Neural cell (in vitro differentiated cells): Measurements from ENCODE around the gene GPATCH4.

Source experiments
- CTCF ChIP-seq: fragments of 450-650 bp; IDR thresholded peaks from 2 replicates; pipeline ENCODE4 v1.5.1; 2014; ENCODE audit warnings: antibody characterized with exemption, mild to moderate bottlenecking, moderate library complexity; ENCODE audit not compliant: poor library complexity, severe bottlenecking
- EP300 ChIP-seq: fragments of 450-650 bp; conservative IDR thresholded peaks from 2 replicates; pipeline ENCODE4 v1.6.1; 2014; ENCODE audit warnings: antibody characterized with exemption, mild to moderate bottlenecking, moderate library complexity; ENCODE audit not compliant: poor library complexity, severe bottlenecking
- EZH2 ChIP-seq: fragments of 200-600, 300-800 bp; shearing (Covaris generic), sonication (generic); IDR thresholded peaks from 2 replicates; pipeline ENCODE4 v1.6.1; 2014; ENCODE audit warnings: antibody characterized with exemption, low read length, borderline replicate concordance, mild to moderate bottlenecking; ENCODE audit not compliant: insufficient read depth, poor library complexity, severe bottlenecking
- POLR2AphosphoS5 ChIP-seq: IDR thresholded peaks from 2 replicates; pipeline ENCODE4 v1.6.1; 2012
- RAD21 ChIP-seq: fragments of 450-650 bp; conservative IDR thresholded peaks from 2 replicates; pipeline ENCODE4 v1.6.1; 2014; ENCODE audit warnings: antibody characterized with exemption, mild to moderate bottlenecking, moderate library complexity
- REST ChIP-seq: IDR thresholded peaks from 2 replicates; pipeline ENCODE4 v1.6.1; 2012; ENCODE audit warnings: borderline replicate concordance
- SMC3 ChIP-seq: fragments of 450-650 bp; conservative IDR thresholded peaks from 2 replicates; pipeline ENCODE4 v1.6.1; 2014; ENCODE audit warnings: antibody characterized with exemption, mild to moderate bottlenecking, moderate library complexity; ENCODE audit not compliant: poor library complexity
- TAF1 ChIP-seq: IDR thresholded peaks from 2 replicates; pipeline ENCODE4 v1.6.1; 2012; ENCODE audit warnings: low read depth

DNA sequence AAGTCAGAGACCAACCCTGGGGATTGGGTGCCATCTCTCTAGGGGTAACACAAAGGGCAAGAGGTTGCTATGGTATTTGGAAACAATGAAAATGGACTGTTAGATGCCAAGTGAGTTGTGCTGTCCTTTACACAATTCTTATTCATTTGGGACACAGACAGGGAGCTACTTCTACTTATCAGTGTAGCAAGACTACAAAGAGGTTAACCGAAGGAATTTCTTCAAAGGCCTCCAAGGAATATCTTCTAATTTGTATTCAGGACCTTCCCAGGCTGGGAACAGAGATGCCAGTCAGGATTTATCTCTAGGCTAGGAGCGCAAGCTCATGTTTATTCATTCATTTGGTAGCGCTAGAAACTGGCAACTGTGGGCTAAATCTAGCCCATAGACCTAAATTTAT, 7.1 kb downstream of the GPATCH4 start:
- TF ChIP-seq CTCF (no peak), EZH2 (no peak), REST (peak; percentile 98), SMC3 (no peak), POLR2AphosphoS5 (peak; percentile 10), EP300 (peak; percentile 37), TAF1 (no peak), RAD21 (no peak)
